ENCODE measurements around the gene SNAPC2. TPM values are rescaled to one million over a fixed set of nuclear protein-coding genes. Genes with fewer than 3 reads are reported as not detected.

SNAPC2 gene
- polyA plus RNA-seq, 1 donor (not counting 4 experiments of a cell fraction or from before 2014, with no cell fraction given) = 10.7 TPM

DNA sequence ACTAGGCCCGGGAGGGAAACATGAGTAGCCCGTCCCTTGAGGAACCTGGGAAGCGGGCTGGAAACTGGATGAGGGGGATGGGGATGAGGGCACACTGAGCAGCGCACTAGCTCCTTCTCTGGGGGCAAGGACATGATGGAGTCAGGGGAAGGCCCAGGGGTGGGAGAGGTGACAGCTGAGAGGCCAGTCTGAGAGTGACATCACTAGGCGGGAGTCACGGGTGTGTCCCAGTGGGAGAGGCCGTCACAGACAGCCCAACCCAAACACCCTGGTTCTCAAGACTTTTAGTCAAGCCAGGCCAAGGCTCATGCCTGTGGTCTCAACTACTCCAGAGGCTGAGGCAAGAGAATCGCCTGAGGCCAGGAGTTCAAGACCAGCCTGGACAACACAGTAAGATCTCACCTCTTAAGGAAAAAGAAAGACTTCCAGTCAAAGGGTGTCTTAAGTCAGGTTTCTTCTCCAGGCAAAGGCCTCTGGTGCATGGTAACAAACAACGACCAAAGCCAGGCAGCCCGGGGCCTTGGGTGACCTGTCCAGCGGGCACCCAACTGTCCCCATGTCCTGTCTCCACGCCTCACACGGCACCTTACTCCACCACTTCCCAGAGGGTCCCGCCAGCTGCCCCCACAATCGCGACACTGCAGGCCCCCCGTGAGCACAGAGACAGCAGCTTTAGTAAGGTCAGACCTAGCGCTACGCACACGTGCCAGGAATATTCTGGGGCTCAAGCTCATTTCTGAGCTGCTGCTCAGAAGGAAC is 48.8 kb downstream of the SNAPC2 start:
- Histone ChIP-seq H3K4me1 (ENCODE audit: control insufficient read depth, extremely low read depth, insufficient read depth, low read length) (no peaks in the 10 kb centered on the region), H3K9me3 (ENCODE audit: control insufficient read depth, low read depth, low read length) (no peaks in the 10 kb centered on the region), H3K79me2 (ENCODE audit: control insufficient read depth, insufficient read depth, low read length) (peaks cover 3% of the 10 kb centered on the region), H3K27ac (ENCODE audit: control insufficient read depth, insufficient read depth, low read length) (no peak overlapping the region), H3K27me3 (ENCODE audit: control insufficient read depth, extremely low read depth, insufficient read depth, low read length) (no peaks in the 10 kb centered on the region), H2AFZ (ENCODE audit: control insufficient read depth, low read length) (no peak overlapping the region), H3K9ac (ENCODE audit: control insufficient read depth, extremely low read depth, insufficient read depth, low read length) (no peak overlapping the region), H3K9me1 (ENCODE audit: control insufficient read depth, extremely low read depth, insufficient read depth, low read length) (no peaks in the 10 kb centered on the region), H3K4me2 (ENCODE audit: control insufficient read depth, extremely low read depth, insufficient read depth, low read depth, low read length) (no peak overlapping the region), H3K36me3 (ENCODE audit: control insufficient read depth in 2 of 2, extremely low read depth in 1 of 2, insufficient read depth in 2 of 2, low read length in 2 of 2) (peaks cover 35 to 43% of the 10 kb centered on the region in 2 experiments), H4K20me1 (ENCODE audit: control insufficient read depth, extremely low read depth, insufficient read depth, low read length) (no peaks in the 10 kb centered on the region), H3K4me3 (ENCODE audit: control insufficient read depth in 2 of 3, extremely low read depth in 1 of 3, insufficient read depth in 2 of 3, low read depth in 1 of 3, low read length in 3 of 3) (no peak overlapping the region)
- DNase-seq (ENCODE audit: low read depth, low spot score) = no peak
- dilution Hi-C loops (cut with MboI; ENCODE audit: extremely low pct_ligation_motif_present, low sequenced_read_pairs) = no loop called here
- TF ChIP-seq, protein P1, sequence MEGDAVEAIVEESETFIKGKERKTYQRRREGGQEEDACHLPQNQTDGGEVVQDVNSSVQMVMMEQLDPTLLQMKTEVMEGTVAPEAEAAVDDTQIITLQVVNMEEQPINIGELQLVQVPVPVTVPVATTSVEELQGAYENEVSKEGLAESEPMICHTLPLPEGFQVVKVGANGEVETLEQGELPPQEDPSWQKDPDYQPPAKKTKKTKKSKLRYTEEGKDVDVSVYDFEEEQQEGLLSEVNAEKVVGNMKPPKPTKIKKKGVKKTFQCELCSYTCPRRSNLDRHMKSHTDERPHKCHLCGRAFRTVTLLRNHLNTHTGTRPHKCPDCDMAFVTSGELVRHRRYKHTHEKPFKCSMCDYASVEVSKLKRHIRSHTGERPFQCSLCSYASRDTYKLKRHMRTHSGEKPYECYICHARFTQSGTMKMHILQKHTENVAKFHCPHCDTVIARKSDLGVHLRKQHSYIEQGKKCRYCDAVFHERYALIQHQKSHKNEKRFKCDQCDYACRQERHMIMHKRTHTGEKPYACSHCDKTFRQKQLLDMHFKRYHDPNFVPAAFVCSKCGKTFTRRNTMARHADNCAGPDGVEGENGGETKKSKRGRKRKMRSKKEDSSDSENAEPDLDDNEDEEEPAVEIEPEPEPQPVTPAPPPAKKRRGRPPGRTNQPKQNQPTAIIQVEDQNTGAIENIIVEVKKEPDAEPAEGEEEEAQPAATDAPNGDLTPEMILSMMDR (optimal IDR thresholded peaks at IDR 0.05 in 1 of 3, IDR thresholded peaks at IDR 0.05 in 1 of 3, conservative IDR thresholded peaks at IDR 0.05 in 1 of 3; ENCODE audit: extremely low read depth in 1 of 3, insufficient read depth in 2 of 3, low read length in 3 of 3) = no peak
- no peak for TF ChIP-seq EZH2 (IDR thresholded peaks at IDR 0.05; ENCODE audit: low read length)
- no peak for FAIRE-seq

DNA sequence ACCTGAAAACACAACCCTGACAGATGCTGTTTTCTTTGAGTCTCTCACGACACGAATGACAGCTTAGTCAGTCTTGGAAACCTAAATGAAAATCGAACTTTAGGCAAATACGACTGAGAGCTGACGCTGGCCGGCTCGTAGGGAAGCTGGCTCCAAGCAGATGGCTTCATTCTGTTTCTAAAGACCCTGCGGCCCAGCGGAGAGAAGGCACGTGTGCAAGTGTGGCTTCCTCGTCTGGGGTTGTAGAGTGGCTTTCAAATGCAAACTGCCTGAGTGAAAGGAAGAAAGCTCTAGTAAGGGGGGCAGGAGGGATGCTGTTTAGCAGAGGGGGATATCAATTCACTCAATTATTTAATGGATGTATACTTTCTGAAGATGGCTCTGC is 49.4 kb downstream of the SNAPC2 start:
- FAIRE-seq (no peak), DNase-seq (ENCODE audit: low read depth, low spot score) (no peak)
- TF ChIP-seq, protein P1 (optimal IDR thresholded peaks at IDR 0.05 in 1 of 3, IDR thresholded peaks at IDR 0.05 in 1 of 3, conservative IDR thresholded peaks at IDR 0.05 in 1 of 3; ENCODE audit: extremely low read depth in 1 of 3, insufficient read depth in 2 of 3, low read length in 3 of 3) = no peak
- TF ChIP-seq EZH2 (IDR thresholded peaks at IDR 0.05; ENCODE audit: low read length) = no peak
- Histone ChIP-seq H3K4me2 (ENCODE audit: control insufficient read depth, extremely low read depth, insufficient read depth, low read depth, low read length) (no peak overlapping the region), H3K27me3 (ENCODE audit: control insufficient read depth, extremely low read depth, insufficient read depth, low read length) (no peaks in the 10 kb centered on the region), H2AFZ (ENCODE audit: control insufficient read depth, low read length) (no peak overlapping the region), H3K4me3 (ENCODE audit: control insufficient read depth in 2 of 3, extremely low read depth in 1 of 3, insufficient read depth in 2 of 3, low read depth in 1 of 3, low read length in 3 of 3) (no peak overlapping the region), H3K27ac (ENCODE audit: control insufficient read depth, insufficient read depth, low read length) (no peak overlapping the region), H3K9ac (ENCODE audit: control insufficient read depth, extremely low read depth, insufficient read depth, low read length) (no peak overlapping the region), H3K4me1 (ENCODE audit: control insufficient read depth, extremely low read depth, insufficient read depth, low read length) (no peaks in the 10 kb centered on the region), H3K36me3 (ENCODE audit: control insufficient read depth in 2 of 2, extremely low read depth in 1 of 2, insufficient read depth in 2 of 2, low read length in 2 of 2) (peaks cover 36 to 49% of the 10 kb centered on the region in 2 experiments), H4K20me1 (ENCODE audit: control insufficient read depth, extremely low read depth, insufficient read depth, low read length) (no peaks in the 10 kb centered on the region), H3K9me1 (ENCODE audit: control insufficient read depth, extremely low read depth, insufficient read depth, low read length) (no peaks in the 10 kb centered on the region), H3K9me3 (ENCODE audit: control insufficient read depth, low read depth, low read length) (no peaks in the 10 kb centered on the region), H3K79me2 (ENCODE audit: control insufficient read depth, insufficient read depth, low read length) (peaks cover 4% of the 10 kb centered on the region)
- dilution Hi-C loops (cut with MboI; ENCODE audit: extremely low pct_ligation_motif_present, low sequenced_read_pairs) = no loop called here

All from keratinocyte (primary cell).